Mesodermal cell (in vitro differentiated cells): Measurements from ENCODE around the gene UPP1.
A peak's percentile ranks its signal among the peaks of the same experiment; 100 is the strongest.
"Not testable (repeated sequence)": the region's sequence is repeated elsewhere in the genome, so short reads cannot be mapped to it uniquely, and the experiment has no call there.

Source experiments
- H3K27ac ChIP-seq: 2 replicates; pipeline ENCODE4 v1.7.0; 2013; ENCODE audit warnings: mild to moderate bottlenecking, low read depth, low read length, moderate library complexity; ENCODE audit not compliant: severe bottlenecking
- H3K36me3 ChIP-seq: 2 replicates; pipeline ENCODE4 v1.7.1; 2013; ENCODE audit warnings: mild to moderate bottlenecking, low read length, moderate library complexity; ENCODE audit not compliant: control insufficient read depth, insufficient read depth
- H3K4me1 ChIP-seq: one replicate; pipeline ENCODE4 v1.7.1; 2013; ENCODE audit warnings: mild to moderate bottlenecking, low read length; ENCODE audit not compliant: insufficient read depth, control insufficient read depth, poor library complexity, severe bottlenecking
- H3K4me3 ChIP-seq: 2 replicates; pipeline ENCODE4 v1.7.0; 2013; ENCODE audit warnings: low read length, control low read depth, mild to moderate bottlenecking; ENCODE audit not compliant: insufficient read depth, poor library complexity, severe bottlenecking; ENCODE audit errors: extremely low read depth
- H3K9me3 ChIP-seq: 2 replicates; pipeline ENCODE4 v1.7.1; 2013; ENCODE audit warnings: mild to moderate bottlenecking, low read length, moderate library complexity; ENCODE audit not compliant: control insufficient read depth
- WGBS, 2 experiments: methylation state at CpG; one replicate each; pipeline ENCODE4 v1.1.5; 2013; ENCODE audit warnings: missing lambda C conversion rate in 2 of 2; ENCODE audit not compliant: insufficient coverage in 2 of 2; 5-methylcytosine and 5-hydroxymethylcytosine counted together

The UPP1 gene

GRCh38 chr7:48053736-48054135 is 35.3 kb upstream of the UPP1 start:
- H3K4me1 ChIP-seq, result peaks cover 6% of the 10 kb centered on the region
- no peaks in the 10 kb centered on the region for H3K36me3 ChIP-seq
- no peak overlapping the region for H3K27ac ChIP-seq
- H3K9me3 ChIP-seq, result no peaks in the 10 kb centered on the region
- no CpG with 5 or more reads among the region's 2 CpGs for WGBS, 2 experiments
- H3K4me3 ChIP-seq, result no peak overlapping the region

- Histone ChIP-seq H3K9me3 (no peaks in the 10 kb centered on the region), H3K4me1 (no peaks in the 10 kb centered on the region), H3K4me3 (no peak overlapping the region), H3K36me3 (no peaks in the 10 kb centered on the region), H3K27ac (no peak overlapping the region)
- WGBS, 2 experiments, result 89 to 100% methylated on average over 2 of the region's 2 CpGs
Measured at GRCh38 chr7:48058990-48059389, 30.1 kb upstream of the UPP1 start.

GRCh38 chr7:48059706-48060105 is 29.4 kb upstream of the UPP1 start:
- Histone ChIP-seq H3K27ac (no peak overlapping the region), H3K4me1 (no peaks in the 10 kb centered on the region), H3K4me3 (no peak overlapping the region), H3K9me3 (no peaks in the 10 kb centered on the region), H3K36me3 (no peaks in the 10 kb centered on the region)
- WGBS, 2 experiments, result 96 to 100% methylated on average over 1 to 3 of the region's 5 CpGs

- Histone ChIP-seq H3K36me3 (no peaks in the 10 kb centered on the region), H3K4me3 (no peak overlapping the region), H3K4me1 (no peaks in the 10 kb centered on the region), H3K9me3 (no peaks in the 10 kb centered on the region), H3K27ac (no peak overlapping the region)
- WGBS, 2 experiments, result 75 to 88% methylated on average over 1 of the region's 1 CpG
Measured at GRCh38 chr7:48063985-48064384, 25.1 kb upstream of the UPP1 start.

GRCh38 chr7:48067475-48067874 is 21.6 kb upstream of the UPP1 start:
- Histone ChIP-seq H3K9me3 (peaks cover 4% of the 10 kb centered on the region), H3K4me1 (no peaks in the 10 kb centered on the region), H3K27ac (no peak overlapping the region), H3K36me3 (no peaks in the 10 kb centered on the region), H3K4me3 (no peak overlapping the region)
- WGBS, 2 experiments, result 40% methylated on average over 1 of the region's 2 CpGs; no CpG with 5 or more reads in 1 of the 2 experiments

- no peak overlapping the region for H3K4me3 ChIP-seq
- H3K9me3 ChIP-seq, result peaks cover 6% of the 10 kb centered on the region
- peaks cover 7% of the 10 kb centered on the region for H3K4me1 ChIP-seq
- peak overlapping the region; percentile 52 for H3K27ac ChIP-seq
- H3K36me3 ChIP-seq, result no peaks in the 10 kb centered on the region
Measured at GRCh38 chr7:48074204-48074654, 14.8 kb upstream of the UPP1 start.

- Histone ChIP-seq H3K27ac (no peak overlapping the region), H3K4me1 (peaks cover 7% of the 10 kb centered on the region), H3K9me3 (peaks cover 7% of the 10 kb centered on the region), H3K36me3 (no peaks in the 10 kb centered on the region), H3K4me3 (no peak overlapping the region)
- WGBS, 2 experiments, result 86 to 100% methylated on average over 1 of the region's 1 CpG
Measured at GRCh38 chr7:48077423-48077822, 11.6 kb upstream of the UPP1 start.

GRCh38 chr7:48078470-48078869 is 10.6 kb upstream of the UPP1 start:
- H3K36me3 ChIP-seq, result no peaks in the 10 kb centered on the region
- no peak overlapping the region for H3K4me3 ChIP-seq
- no peak overlapping the region for H3K27ac ChIP-seq
- peaks cover 4% of the 10 kb centered on the region for H3K9me3 ChIP-seq
- H3K4me1 ChIP-seq, result peaks cover 13% of the 10 kb centered on the region
- whole genome bisulfite sequencing, 2 experiments, result 100% methylated on average over 1 of the region's 2 CpGs; no CpG with 5 or more reads in 1 of the 2 experiments

- peaks cover 46% of the 10 kb centered on the region for H3K4me1 ChIP-seq
- H3K9me3 ChIP-seq, H3K27ac ChIP-seq, H3K4me3 ChIP-seq, H3K36me3 ChIP-seq: not testable (repeated sequence)
Measured at GRCh38 chr7:48082378-48082777, 6.7 kb upstream of the UPP1 start.

GRCh38 chr7:48083114-48083830 is 5.8 kb upstream of the UPP1 start:
- Histone ChIP-seq H3K4me1 (peaks cover 47% of the 10 kb centered on the region), H3K36me3 (no peaks in the 10 kb centered on the region), H3K9me3 (peaks cover 4% of the 10 kb centered on the region), H3K4me3 (no peak overlapping the region), H3K27ac (peak overlapping the region; percentile 55)
- WGBS, 2 experiments, result 85% methylated on average over 5 of the region's 6 CpGs; no CpG with 5 or more reads in 1 of the 2 experiments

GRCh38 chr7:48084727-48085432 is 4.2 kb upstream of the UPP1 start:
- 60 to 68% methylated on average over 6 to 9 of the region's 9 CpGs for WGBS, 2 experiments
- H3K36me3 ChIP-seq, result no peaks in the 10 kb centered on the region
- peak overlapping the region; percentile 97 for H3K27ac ChIP-seq

More at GRCh38 chr7:48084727-48085432, 4.2 kb upstream of the UPP1 start:
- Histone ChIP-seq H3K4me3 (no peak overlapping the region), H3K4me1 (peaks cover 50% of the 10 kb centered on the region), H3K9me3 (no peaks in the 10 kb centered on the region)
